HAP-1 (cell line): ENCODE data around the gene MEF2C.

ENCODE experiments used
- DNase-seq, 2 experiments: peaks; one replicate each; pipeline ENCODE4 v3.0.0-alpha.2; 2016 to 2020; ENCODE audit warnings: low spot score in 2 of 2
- H3K27me3 ChIP-seq: fragments of 250-450 bp; sonication (Bioruptor Pico); 2 replicates; pipeline ENCODE4 v1.5.1; 2020; ENCODE audit warnings: low read depth, mild to moderate bottlenecking, moderate library complexity
- H3K36me3 ChIP-seq: fragments of 250-450 bp; sonication (Bioruptor Pico); replicated peaks from 2 replicates; pipeline ENCODE4 v1.5.1; 2020; ENCODE audit warnings: mild to moderate bottlenecking
- H3K4me1 ChIP-seq: fragments of 250-450 bp; sonication (Bioruptor Pico); 2 replicates; pipeline ENCODE4 v1.5.1; 2020; ENCODE audit warnings: mild to moderate bottlenecking
- H3K4me3 ChIP-seq: fragments of 250-450 bp; sonication (Bioruptor Pico); 2 replicates; pipeline ENCODE4 v1.5.1; 2020; ENCODE audit warnings: mild to moderate bottlenecking, moderate library complexity
- H3K9me3 ChIP-seq: fragments of 250-450 bp; sonication (Bioruptor Pico); 2 replicates; pipeline ENCODE4 v1.5.1; 2020; ENCODE audit warnings: mild to moderate bottlenecking, moderate library complexity
- in situ Hi-C: fragments of 300-500 bp; cut with MboI; formaldehyde crosslinking; loops from 3 replicates; pipeline ENCODE4 v1.14.3; 2020; ENCODE audit warnings: low sequenced_read_pairs, inconsistent platforms, mixed read lengths

Gene MEF2C

DNA sequence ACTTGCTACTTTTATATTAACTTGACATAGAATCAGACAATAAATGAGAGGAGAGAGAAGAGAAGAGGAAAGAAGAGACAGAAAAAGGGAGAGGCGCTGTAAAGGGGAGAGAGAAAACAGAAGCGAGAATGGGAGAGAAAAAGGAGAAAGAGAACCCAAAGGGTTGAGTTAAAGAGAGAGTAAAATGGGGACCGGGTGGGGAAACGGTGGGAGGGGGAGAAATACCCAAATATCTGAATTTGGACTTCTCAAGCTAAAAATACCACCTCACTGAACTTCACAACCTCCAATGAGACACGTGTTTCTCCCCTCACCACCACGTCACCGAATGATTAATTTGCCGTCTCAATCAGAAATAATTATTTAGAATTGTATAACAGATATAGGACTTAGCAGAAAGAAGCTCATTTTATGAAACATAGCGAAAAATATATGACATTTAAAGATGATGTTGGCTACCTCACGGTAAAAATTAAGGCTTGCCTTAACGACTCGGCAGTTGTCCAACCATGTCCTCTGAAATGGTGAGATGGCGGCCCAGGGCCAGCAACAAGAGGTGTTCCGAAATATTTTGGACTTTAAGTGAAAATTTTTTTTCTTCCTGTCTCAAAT, 204.1 kb downstream of the MEF2C start:
- Histone ChIP-seq H3K4me3 (peak overlapping the region; percentile 48), H3K27me3 (no peaks in the 10 kb centered on the region), H3K9me3 (no peaks in the 10 kb centered on the region), H3K4me1 (peaks cover 10% of the 10 kb centered on the region), H3K36me3 (no peaks in the 10 kb centered on the region)
- DNase-seq = peak in 1 of 2 experiments; percentile 35
- in situ Hi-C loops = loop anchor here (5.0 to 10.0 kb wide), 6 partner anchors 134 to 1264 kb away; partner anchors contain the start of genes CCNH and TMEM161B

DNA sequence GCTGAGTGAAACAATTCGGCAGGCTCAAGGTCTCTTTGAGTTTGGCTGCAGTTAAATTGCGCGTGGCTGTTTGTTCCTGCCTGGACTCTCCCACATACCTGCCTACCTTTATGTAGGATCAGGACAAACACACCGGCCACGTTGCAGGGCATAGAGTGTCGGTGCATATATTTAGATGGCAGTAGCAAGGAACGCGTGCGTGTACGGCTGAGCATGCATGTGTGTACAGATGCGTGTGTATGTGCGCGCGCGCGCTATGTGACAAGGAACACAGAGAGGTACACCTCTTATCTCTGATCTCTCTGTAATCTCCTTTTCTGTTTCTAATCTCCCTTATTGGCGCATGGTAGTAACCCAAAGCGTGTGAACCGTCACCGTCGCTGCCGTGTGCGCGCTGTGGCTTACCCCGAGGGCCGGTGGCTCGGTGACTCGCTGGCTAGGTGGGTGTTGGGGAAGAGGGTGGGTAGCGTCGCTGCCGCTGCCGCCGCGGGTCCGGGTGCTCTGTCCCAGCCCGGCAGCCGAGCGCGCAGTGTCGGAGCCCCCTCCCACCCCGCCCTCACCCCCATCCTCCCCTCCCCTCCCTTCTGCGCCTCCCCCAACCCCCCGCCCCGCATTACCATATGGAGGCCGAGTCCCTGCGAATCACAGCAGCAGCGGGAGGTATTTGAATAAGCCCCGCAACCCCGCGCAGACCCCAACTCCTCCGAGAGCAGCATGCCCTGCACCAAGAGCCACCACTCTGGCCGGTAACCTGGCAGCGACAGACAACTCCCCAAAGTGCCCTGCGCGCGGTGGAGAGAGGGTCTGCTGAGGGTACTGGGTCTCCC, 204.8 kb downstream of the MEF2C start:
- Histone ChIP-seq H3K4me1 (peaks cover 8% of the 10 kb centered on the region), H3K36me3 (no peaks in the 10 kb centered on the region), H3K4me3 (peak overlapping the region; percentile 48), H3K27me3 (no peaks in the 10 kb centered on the region), H3K9me3 (no peaks in the 10 kb centered on the region)
- peak in 1 of 2 experiments; percentile 76 for DNase-seq
- in situ Hi-C loops = loop anchor here (5.0 to 10.0 kb wide), 6 partner anchors 133 to 1263 kb away; partner anchors contain the start of genes CCNH and TMEM161B

DNA sequence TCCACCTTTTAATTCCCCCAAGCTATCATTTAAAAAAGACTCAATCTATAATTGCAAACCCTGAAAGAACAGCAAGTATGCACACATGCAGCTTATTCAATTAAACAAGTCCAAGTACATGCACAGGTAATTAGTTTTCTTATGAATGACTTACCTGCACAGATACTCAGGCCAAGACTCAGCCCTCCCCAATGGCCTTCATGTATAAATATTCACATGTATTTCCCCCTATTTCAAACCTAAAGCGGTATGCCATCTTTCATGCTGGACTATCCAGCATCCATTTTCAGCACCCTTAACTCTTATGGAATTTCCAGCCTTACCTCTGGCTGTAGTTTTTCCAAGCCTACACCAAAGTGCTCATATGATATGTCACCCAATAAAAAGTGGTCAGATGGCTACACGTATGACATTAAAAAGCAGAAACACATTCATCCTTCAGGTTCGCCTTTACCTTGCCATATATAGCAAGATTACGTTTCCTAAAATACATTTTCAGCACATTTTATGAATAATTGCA, 205.5 kb downstream of the MEF2C start:
- no peak for DNase-seq
- Histone ChIP-seq H3K27me3 (no peaks in the 10 kb centered on the region), H3K4me3 (peak overlapping the region; percentile 48), H3K4me1 (peaks cover 7% of the 10 kb centered on the region), H3K36me3 (no peaks in the 10 kb centered on the region), H3K9me3 (no peaks in the 10 kb centered on the region)
- in situ Hi-C loops = loop anchor here (5.0 to 10.0 kb wide), 6 partner anchors 133 to 1263 kb away; partner anchors contain the start of genes CCNH and TMEM161B

DNA sequence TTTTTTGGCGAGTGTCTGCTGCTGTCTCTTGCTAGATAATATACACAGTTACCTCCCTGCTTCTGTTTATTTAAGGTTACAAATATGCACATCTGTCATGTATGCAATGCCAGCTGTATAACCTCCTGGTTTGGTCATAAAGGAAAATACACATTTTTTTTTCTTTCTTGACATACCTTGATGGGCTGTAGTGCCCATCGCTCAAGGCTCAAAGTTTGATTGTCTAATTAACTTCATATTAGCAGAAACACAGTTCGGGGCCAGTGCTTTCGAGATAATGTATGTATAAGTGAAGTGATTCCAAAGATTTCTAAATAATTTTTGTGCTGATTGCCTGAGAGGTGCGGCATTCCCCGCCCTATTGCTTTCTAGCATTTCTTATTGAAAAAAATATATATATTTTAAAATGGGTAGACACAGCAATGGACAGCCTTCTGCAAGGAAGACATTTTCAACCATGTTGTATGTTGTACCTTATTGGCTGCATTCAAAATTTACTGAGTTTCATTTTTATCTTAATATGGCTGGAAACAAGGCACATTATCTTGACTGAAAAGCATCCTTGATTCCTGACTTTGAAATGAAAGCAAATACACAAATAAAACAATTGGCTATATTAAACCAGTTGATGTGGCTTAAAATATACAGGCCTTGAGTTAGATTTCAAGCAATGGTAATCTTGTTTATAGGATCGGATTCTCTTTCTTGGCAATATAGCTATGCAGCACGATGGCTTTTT, 206.2 kb downstream of the MEF2C start:
- no peak for DNase-seq
- Histone ChIP-seq H3K4me1 (peaks cover 7% of the 10 kb centered on the region), H3K4me3 (peak overlapping the region; percentile 48), H3K36me3 (no peaks in the 10 kb centered on the region), H3K9me3 (no peaks in the 10 kb centered on the region), H3K27me3 (no peaks in the 10 kb centered on the region)
- in situ Hi-C loops = loop anchor here (5.0 to 10.0 kb wide), 6 partner anchors 132 to 1262 kb away; partner anchors contain the start of genes CCNH and TMEM161B

DNA sequence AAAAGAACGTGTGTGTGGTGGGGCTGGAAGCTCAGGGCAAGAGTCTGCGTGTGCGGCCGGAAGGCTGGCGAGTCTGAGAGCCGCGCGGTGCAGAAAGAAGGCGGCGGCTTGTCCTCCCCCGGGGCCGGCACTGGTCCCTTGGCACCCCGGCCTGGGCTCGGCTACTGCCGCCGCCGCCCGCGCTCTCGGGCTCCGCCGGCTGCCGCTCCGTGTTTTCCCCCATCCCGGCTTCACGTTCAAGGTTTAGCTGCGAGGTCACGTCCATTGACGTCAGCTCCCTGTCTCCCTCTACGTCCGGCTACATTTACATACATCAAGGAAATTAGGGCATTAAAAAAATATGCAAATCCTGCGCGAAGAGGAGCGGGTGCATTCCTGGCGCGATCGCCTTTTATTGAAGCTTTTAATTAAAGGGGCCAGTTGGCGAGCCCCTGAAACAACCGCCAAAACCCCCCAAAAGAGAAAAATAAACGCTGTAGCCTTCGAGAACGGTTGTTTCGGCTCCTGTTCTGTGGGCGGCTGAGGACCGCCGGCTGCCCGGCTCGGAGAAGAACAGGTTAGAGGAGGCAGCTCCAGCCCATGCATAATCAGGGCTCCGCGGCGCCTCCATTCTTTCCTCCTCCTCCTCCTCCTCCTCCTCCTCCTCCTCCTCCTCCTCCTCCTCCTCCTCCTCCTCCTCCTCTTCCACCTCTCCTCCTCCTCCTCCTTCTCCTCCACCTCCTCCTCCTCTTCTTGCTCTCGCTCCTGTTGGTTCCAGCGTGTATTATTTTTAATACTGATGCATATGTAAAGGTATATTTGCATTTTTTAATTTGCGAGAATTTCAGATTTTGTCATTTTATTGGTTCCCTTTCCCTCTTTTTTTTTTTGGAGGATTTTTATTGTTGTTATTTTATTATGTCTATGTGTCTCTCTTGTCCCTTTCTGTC, 207.0 kb downstream of the MEF2C start:
- Histone ChIP-seq H3K4me3 (peak overlapping the region; percentile 48), H3K36me3 (no peaks in the 10 kb centered on the region), H3K4me1 (peaks cover 7% of the 10 kb centered on the region), H3K9me3 (no peaks in the 10 kb centered on the region), H3K27me3 (no peaks in the 10 kb centered on the region)
- DNase-seq = peak; percentile 90 to 94
- in situ Hi-C loops = loop anchor here (5.0 to 10.0 kb wide), 6 partner anchors 131 to 1261 kb away; partner anchors contain the start of genes CCNH and TMEM161B

DNA sequence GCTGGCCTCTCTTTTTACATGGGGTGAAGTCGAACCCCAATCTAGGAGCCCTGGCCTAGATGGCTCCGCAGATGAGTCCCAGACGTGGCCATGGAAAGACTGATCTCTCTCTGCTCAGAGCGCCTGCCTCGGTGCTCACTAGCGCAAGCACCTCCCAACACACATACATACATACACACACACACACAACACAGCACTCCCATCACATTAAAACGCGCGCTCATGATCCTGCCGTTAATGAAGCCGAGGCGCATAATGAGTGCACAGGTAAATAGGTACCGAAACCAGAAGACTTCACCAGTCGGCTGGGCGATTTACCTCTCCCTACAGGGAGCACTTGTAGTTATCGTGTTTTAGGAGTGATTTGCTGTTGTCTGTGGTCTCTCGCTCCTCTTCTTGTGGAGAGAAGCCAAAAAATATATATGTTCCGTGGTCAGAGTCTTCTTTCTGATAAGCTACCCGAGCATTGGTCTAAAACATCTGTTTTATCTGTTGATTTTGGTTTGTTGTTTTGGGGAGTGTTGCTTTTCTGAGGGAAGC, 207.7 kb downstream of the MEF2C start:
- Histone ChIP-seq H3K9me3 (no peaks in the 10 kb centered on the region), H3K36me3 (peaks cover 2% of the 10 kb centered on the region; the same call in 1 of the 2 replicates), H3K27me3 (no peaks in the 10 kb centered on the region), H3K4me3 (peak overlapping the region; percentile 48), H3K4me1 (peaks cover 14% of the 10 kb centered on the region)
- DNase-seq = no peak
- in situ Hi-C loops = loop anchor here (5.0 to 10.0 kb wide), 6 partner anchors 130 to 1260 kb away; partner anchors contain the start of genes CCNH and TMEM161B

DNA sequence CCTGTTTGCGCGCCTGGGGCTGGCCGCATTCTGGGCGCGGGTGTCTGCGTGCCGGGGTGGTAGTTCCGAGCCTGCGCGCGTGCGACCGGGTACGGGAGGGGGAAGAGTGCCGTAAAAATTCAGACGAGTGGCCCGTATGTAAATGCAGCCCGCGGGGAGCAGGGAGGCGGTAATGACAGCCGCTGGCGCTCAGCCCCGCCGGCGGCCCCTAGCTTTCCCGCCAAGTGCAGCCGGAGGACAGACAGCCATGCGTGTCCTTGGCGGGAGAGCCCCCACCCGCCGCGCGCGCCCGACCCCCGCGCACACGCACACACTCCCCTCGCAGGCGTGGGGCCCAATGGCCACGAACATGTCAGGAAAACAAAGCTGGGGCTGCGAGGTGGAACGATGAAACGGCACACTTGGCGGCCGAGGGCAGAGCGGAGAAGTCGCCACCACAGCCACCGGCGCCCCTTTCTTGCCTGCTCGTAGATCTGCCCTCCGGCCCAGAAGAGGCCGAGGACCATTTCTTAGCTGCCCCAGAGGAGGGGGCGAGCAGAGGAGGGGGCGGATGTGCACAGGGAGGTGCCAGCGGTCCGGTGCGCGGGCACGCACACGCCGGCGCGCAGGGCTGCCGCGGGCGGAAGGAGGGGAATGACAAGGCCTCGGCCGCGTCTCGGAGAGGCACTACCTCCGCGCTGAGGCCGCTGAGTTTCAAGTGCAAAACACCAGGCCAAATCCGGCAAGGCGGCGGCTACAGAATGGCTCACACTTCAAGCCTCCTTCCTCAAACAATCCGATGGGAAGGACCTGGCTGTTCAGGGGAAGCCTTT, 208.4 kb downstream of the MEF2C start:
- Histone ChIP-seq H3K9me3 (no peaks in the 10 kb centered on the region), H3K36me3 (peaks cover 7% of the 10 kb centered on the region; the same call in 1 of the 2 replicates), H3K4me1 (peaks cover 21% of the 10 kb centered on the region), H3K27me3 (no peaks in the 10 kb centered on the region), H3K4me3 (peak overlapping the region; percentile 48)
- peak in 1 of 2 experiments; percentile 85 for DNase-seq
- in situ Hi-C loops = loop anchor here (5.0 to 10.0 kb wide), 6 partner anchors 130 to 1260 kb away; partner anchors contain the start of genes CCNH and TMEM161B

DNA sequence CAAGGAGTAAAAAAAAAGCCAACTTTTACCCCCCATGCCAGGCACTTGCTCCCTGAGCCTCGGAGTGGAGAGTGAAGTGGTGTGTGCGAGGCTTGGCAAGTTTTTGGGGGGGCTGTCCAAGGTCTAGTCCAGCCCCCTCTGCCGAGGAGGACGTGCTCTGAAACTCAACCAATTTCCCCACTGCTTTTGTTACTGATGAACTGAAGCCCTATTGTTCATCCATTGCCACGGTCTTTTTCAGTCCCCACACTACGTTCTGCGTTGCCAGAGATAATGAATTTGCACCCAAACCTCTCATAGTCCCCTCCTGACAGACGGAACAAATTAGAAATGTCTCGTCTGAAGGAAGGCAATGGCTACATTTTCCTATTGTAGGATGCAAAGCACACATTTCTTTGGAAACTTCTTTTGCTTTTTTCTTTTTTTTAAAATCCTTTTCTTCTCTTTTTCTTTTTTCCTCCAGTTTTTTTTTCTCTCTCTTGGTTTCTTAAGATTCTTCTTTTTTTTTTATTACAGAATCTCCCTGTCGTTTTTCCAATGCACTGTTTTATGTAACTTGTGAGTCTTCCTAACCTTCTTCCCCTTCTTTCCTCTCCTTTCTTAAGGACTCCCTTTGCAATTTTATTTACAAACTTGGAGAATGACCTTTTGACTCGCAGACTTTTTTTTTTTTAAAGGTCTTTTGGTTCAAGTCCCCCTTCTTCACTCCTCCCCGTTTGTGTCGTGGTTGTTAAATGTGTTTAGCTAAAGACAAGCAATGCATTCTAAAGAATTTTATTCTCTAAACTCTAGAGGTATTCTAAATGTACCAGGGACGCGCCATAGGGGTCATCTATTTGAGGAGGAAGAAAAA, 209.5 kb downstream of the MEF2C start:
- Histone ChIP-seq H3K4me1 (peaks cover 24% of the 10 kb centered on the region), H3K4me3 (peak overlapping the region; percentile 48), H3K9me3 (no peaks in the 10 kb centered on the region), H3K27me3 (no peaks in the 10 kb centered on the region), H3K36me3 (peaks cover 7% of the 10 kb centered on the region)
- peak; percentile 73 to 86 for DNase-seq
- in situ Hi-C loops = loop anchor here (10.0 kb wide), 5 partner anchors 129 to 1259 kb away; partner anchors contain the start of genes CCNH and TMEM161B

DNA sequence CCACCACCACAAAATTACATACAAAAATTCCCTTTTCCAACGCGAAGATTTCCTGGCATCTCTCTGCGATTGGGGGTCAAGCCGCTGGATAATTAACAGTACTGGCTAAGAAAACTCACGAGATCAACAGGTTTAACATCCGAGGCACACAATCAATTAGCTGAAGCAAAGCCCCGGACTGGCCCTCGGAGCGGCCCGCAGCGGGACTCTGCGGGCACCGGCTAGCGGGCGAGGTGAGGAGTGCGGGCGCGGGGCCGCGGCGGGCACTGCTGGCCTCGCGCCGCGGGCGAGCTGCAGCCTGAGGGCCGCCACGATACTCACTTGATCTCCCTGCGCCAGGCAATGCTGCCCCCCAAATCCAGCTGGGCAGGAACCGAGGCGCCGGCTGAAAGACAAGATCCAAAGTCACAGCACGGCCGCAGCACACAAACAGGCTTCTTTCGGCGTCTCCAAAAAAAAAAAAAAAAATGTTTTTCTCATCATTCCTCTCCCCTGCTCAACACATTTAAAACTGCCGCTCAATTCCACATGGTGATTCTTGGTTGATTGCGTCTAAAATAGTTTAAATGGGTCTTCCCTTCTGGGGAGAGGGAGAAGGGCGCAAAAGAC, 210.2 kb downstream of the MEF2C start:
- in situ Hi-C loops = loop anchor here (10.0 kb wide), 5 partner anchors 128 to 1258 kb away; partner anchors contain the start of genes CCNH and TMEM161B
- Histone ChIP-seq H3K4me3 (peak overlapping the region; percentile 48), H3K9me3 (no peaks in the 10 kb centered on the region), H3K27me3 (no peaks in the 10 kb centered on the region), H3K4me1 (peaks cover 28% of the 10 kb centered on the region), H3K36me3 (peaks cover 7% of the 10 kb centered on the region)
- DNase-seq = peak in 1 of 2 experiments; percentile 63
